CD4-positive, alpha-beta T cell (primary cell): ENCODE data around the gene METTL22. TPM values are rescaled to one million over a fixed set of nuclear protein-coding genes. Genes with fewer than 3 reads are reported as not detected.

ENCODE experiments used
- ATAC-seq: fragments of 200-7000 bp; cut with Tn5 transposase; one replicate; pipeline ENCODE4 v1.10.0; 2022; ENCODE audit warnings: mild to moderate bottlenecking; ENCODE audit not compliant: poor library complexity
- CTCF ChIA-PET: fragments of 350-600 bp; sonication (Branson Sonifier 250); formaldehyde crosslinking; loops from one replicate; lab custom pipeline; 2021; ENCODE audit warnings: antibody characterized with exemption, inconsistent platforms; lab: Charles Lee
- POLR2A ChIA-PET: fragments of 350-600 bp; sonication (Branson Sonifier 250); formaldehyde crosslinking; loops from one replicate; lab custom pipeline; 2021; ENCODE audit warnings: antibody characterized with exemption, inconsistent platforms; lab: Charles Lee
- DNase-seq, 14 experiments: peaks; one replicate each; pipeline ENCODE4 v3.0.0-alpha.2; 2013 to 2020; ENCODE audit warnings: mixed read lengths in 2 of 14
- H3K27ac ChIP-seq, 2 donors: one replicate each; pipeline versions ENCODE4 v1.5.1 to v1.7.0; 2013; ENCODE audit warnings: low read length in 2 of 2, low read depth in 1 of 2, mild to moderate bottlenecking in 1 of 2
- H3K27me3 ChIP-seq, 2 experiments: 1 replicate in 1 of 2; 2 replicates in 1 of 2; pipeline versions ENCODE4 v1.6.1 to v1.7.0; 2013; ENCODE audit warnings: low read length in 2 of 2, control low read depth in 1 of 2, mild to moderate bottlenecking in 1 of 2, moderate library complexity in 1 of 2; ENCODE audit not compliant: insufficient read depth in 2 of 2, control insufficient read depth in 1 of 2
- H3K36me3 ChIP-seq: one replicate; pipeline ENCODE4 v1.6.1; 2013; ENCODE audit warnings: low read length, control low read depth; ENCODE audit not compliant: insufficient read depth
- H3K4me1 ChIP-seq: one replicate; pipeline ENCODE4 v1.6.1; 2013; ENCODE audit warnings: low read length, control low read depth; ENCODE audit not compliant: insufficient read depth
- H3K4me3 ChIP-seq: one replicate; pipeline ENCODE4 v1.5.1; 2013; ENCODE audit warnings: mild to moderate bottlenecking, low read length, moderate library complexity
- H3K9me3 ChIP-seq, 2 experiments: 1 replicate in 1 of 2; 2 replicates in 1 of 2; pipeline versions ENCODE4 v1.6.1 to v1.7.0; 2013; ENCODE audit warnings: low read length in 2 of 2, mild to moderate bottlenecking in 2 of 2, control low read depth in 1 of 2, moderate library complexity in 1 of 2; ENCODE audit not compliant: control insufficient read depth in 1 of 2, insufficient read depth in 1 of 2
- H3K27ac Mint-ChIP-seq: one replicate; pipeline ENCODE4 v1.8.0; 2020; ENCODE audit warnings: mixed read lengths
- H3K27me3 Mint-ChIP-seq: one replicate; pipeline ENCODE4 v1.8.0; 2021; ENCODE audit warnings: mixed read lengths
- H3K36me3 Mint-ChIP-seq: one replicate; pipeline ENCODE4 v1.8.0; 2021; ENCODE audit warnings: low read depth, mixed read lengths
- H3K4me1 Mint-ChIP-seq: one replicate; pipeline ENCODE4 v1.8.0; 2021; ENCODE audit warnings: low read depth, mixed read lengths
- H3K4me3 Mint-ChIP-seq: one replicate; pipeline ENCODE4 v1.8.0; 2020; ENCODE audit warnings: mild to moderate bottlenecking, mixed read lengths
- H3K9me3 Mint-ChIP-seq: one replicate; pipeline ENCODE4 v1.8.0; 2020; ENCODE audit warnings: mixed read lengths
- CTCF ChIP-seq: fragments of 200-600 bp; IDR thresholded peaks from one replicate; pipeline ENCODE4 v1.8.0; 2022; ENCODE audit warnings: antibody characterized with exemption, mild to moderate bottlenecking
- intact Hi-C, 2 experiments: fragments of 100-400 bp; cut with DNase I in 1 of 2; cut with micrococcal nuclease in 1 of 2; formaldehyde crosslinking; loops; one replicate each; pipeline versions ENCODE4 v1.15.1 to v1.9.0; 2023 to 2025; cut with DNase I, micrococcal nuclease
- total RNA-seq, 174 experiments: library from RNA in 2 of 174; stranded (reverse) in 2 of 174; gene quantifications; one replicate each; pipeline ENCODE4 v1.2.3 and lab custom pipeline; 2021 to 2026

Gene METTL22
- total RNA-seq, 2 experiments from 2014 or later, result 23.2 to 26.5 TPM

DNA sequence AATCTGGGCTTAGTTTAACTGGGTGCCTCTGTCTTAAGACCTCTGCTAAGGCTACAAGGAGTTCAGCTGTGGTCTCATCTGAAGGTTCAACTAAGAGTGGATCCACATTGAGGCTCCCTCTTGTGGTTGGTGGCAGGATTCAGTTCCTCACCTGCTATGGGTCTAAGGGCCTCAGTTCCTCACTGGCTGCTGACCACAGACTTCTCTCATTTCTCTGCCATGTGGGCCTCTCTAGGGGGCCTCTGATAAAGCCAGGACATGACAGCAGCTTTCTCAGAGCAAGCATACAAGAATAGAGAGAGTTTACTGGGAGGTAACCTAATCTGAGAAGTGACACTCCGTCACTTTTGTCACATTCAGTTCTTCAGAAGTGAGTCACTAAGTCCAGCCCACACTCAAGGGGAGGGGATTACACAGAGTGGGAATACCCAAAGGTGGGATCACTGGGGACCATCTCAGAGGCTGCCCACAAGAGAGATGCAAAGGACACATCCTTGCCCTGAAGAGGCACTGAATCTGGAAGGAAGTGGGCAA lies 33.8 kb downstream of the METTL22 start:
- ChIA-PET CTCF (no interaction called here), POLR2A (no interaction called here)
- TF ChIP-seq CTCF, result peak; percentile 37
- Mint-ChIP-seq H3K9me3 (no peaks in the 10 kb centered on the region), H3K4me1 (no peaks in the 10 kb centered on the region), H3K4me3 (no peak overlapping the region), H3K27me3 (no peaks in the 10 kb centered on the region), H3K27ac (no peak overlapping the region), H3K36me3 (no peaks in the 10 kb centered on the region)
- DNase-seq (peak in 3 of 14 experiments; percentile 21 to 49 (median 42)), ATAC-seq (no peak)
- Histone ChIP-seq H3K27me3 (no peaks in the 10 kb centered on the region), H3K27ac (no peak overlapping the region), H3K9me3 (no peaks in the 10 kb centered on the region), H3K36me3 (no peaks in the 10 kb centered on the region), H3K4me3 (no peak overlapping the region), H3K4me1 (no peaks in the 10 kb centered on the region)
- intact Hi-C loops, result loop anchor here (1.0 to 5.0 kb wide), 2 partner anchors 88 kb away; no protein-coding TSS in a partner anchor

GRCh38 chr16:8656376-8656775 lies 34.9 kb downstream of the METTL22 start:
- ChIA-PET POLR2A (no interaction called here), CTCF (no interaction called here)
- Histone ChIP-seq H3K27me3 (no peaks in the 10 kb centered on the region), H3K9me3 (no peaks in the 10 kb centered on the region), H3K27ac (no peak overlapping the region), H3K4me1 (no peaks in the 10 kb centered on the region), H3K4me3 (no peak overlapping the region), H3K36me3 (no peaks in the 10 kb centered on the region)
- Mint-ChIP-seq H3K4me3 (no peak overlapping the region), H3K27ac (no peak overlapping the region), H3K4me1 (no peaks in the 10 kb centered on the region), H3K36me3 (peaks cover 4% of the 10 kb centered on the region), H3K27me3 (no peaks in the 10 kb centered on the region), H3K9me3 (no peaks in the 10 kb centered on the region)
- intact Hi-C loops, result loop anchor here in 1 of 2 experiments (5.0 kb wide), 1 partner anchor 89 kb away; no protein-coding TSS in a partner anchor
- no peak for DNase-seq
- no peak for TF ChIP-seq CTCF
- ATAC-seq, result no peak

DNA sequence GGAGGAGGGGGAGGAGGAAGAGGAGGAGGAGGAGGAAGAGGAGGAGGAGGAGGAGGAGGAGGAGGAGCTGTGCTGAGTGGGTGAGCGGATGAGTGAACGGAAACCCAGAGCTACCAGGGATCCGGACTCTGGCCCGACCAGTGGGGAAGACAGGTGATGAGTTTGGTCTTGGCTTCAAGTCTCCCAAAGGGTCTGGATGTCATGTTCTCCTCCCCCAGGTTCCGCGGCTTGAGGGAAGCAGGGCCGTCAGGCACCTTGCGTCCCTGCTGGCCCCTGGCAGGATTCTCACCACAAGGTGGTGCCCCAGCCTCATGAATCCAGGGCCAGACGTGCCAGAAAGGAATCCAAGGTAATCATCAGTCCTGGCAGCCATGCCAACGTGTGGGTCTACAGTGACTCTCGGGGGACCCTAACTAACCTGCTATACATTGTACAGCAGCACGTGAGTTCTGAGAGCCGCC lies 39.4 kb downstream of the METTL22 start:
- Mint-ChIP-seq H3K36me3 (peaks cover 16% of the 10 kb centered on the region), H3K4me3 (no peak overlapping the region), H3K27me3 (no peaks in the 10 kb centered on the region), H3K27ac (no peak overlapping the region), H3K9me3 (no peaks in the 10 kb centered on the region), H3K4me1 (no peaks in the 10 kb centered on the region)
- peak; percentile 59 for TF ChIP-seq CTCF
- ChIA-PET POLR2A (no interaction called here), CTCF (interaction anchor here (0.6 to 1.4 kb wide), 2 partner anchors 219 to 348 kb away, joined by 3 to 5 read pairs; no protein-coding TSS in a partner anchor)
- Histone ChIP-seq H3K27me3 (no peaks in the 10 kb centered on the region), H3K36me3 (peaks cover 8% of the 10 kb centered on the region), H3K9me3 (no peaks in the 10 kb centered on the region), H3K27ac (no peak overlapping the region), H3K4me1 (no peaks in the 10 kb centered on the region), H3K4me3 (no peak overlapping the region)
- peak; percentile 17 to 71 (median 42) for DNase-seq
- ATAC-seq, result peak; percentile 64
- intact Hi-C loops, result loop anchor here (1.0 to 5.0 kb wide), 4 partner anchors 131 to 471 kb away; no protein-coding TSS in a partner anchor
